GM10266 (cell line): ENCODE data around the gene FSTL4.

Experiments
- DNase-seq: peaks from one replicate; pipeline ENCODE4 v3.0.0; 2012; ENCODE audit errors: extremely low spot score
- TF ChIP-seq, protein P1 (sequence below): IDR thresholded peaks from 2 replicates; pipeline ENCODE4 v1.5.1; 2012; ENCODE audit warnings: mild to moderate bottlenecking, low read depth; ENCODE audit not compliant: control insufficient read depth, insufficient read depth; ENCODE audit errors: missing control alignments

FSTL4 gene

DNA sequence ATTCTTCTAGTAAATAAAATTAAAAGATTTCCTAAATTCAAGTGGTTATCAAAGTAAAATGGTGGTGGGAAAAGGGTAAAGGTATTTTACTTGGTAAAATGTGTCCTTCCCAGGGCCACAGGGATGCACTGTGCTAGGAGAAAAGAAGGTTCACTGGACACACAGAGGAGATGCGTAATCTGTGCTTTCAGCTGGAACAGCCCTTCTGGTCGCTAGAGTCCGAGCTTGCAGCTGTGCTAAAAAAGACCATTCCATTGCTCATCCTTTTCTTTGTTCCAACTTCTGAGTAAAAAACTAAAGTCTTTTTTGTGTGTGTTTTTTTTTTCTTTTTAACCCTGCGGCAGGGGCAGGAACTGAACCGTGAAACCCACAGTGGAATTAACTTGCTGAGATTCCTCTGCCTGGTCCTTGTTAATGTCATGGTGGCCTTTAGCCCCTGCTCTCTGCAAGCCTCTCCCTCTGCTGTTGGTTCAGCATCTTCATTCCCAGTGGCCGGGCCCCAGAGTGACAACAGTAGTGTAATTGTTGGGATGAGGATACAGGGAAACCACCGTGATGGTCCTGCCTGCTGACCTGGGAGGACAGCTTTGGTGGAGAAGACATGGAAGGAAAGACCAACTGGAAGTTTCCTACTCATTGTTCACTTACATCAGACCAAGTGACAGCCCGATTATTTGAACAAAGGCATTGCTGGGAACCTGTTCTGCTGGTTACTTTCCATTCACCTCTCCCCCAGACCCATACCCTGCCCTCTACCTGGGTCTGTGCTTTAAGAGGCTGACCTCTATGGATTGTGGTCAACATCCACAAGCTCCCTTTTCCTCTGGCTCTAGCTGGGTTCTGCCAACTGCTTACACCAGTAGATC, 31.9 kb upstream of the FSTL4 start:
- TF ChIP-seq, protein P1, sequence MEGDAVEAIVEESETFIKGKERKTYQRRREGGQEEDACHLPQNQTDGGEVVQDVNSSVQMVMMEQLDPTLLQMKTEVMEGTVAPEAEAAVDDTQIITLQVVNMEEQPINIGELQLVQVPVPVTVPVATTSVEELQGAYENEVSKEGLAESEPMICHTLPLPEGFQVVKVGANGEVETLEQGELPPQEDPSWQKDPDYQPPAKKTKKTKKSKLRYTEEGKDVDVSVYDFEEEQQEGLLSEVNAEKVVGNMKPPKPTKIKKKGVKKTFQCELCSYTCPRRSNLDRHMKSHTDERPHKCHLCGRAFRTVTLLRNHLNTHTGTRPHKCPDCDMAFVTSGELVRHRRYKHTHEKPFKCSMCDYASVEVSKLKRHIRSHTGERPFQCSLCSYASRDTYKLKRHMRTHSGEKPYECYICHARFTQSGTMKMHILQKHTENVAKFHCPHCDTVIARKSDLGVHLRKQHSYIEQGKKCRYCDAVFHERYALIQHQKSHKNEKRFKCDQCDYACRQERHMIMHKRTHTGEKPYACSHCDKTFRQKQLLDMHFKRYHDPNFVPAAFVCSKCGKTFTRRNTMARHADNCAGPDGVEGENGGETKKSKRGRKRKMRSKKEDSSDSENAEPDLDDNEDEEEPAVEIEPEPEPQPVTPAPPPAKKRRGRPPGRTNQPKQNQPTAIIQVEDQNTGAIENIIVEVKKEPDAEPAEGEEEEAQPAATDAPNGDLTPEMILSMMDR = no peak

DNA sequence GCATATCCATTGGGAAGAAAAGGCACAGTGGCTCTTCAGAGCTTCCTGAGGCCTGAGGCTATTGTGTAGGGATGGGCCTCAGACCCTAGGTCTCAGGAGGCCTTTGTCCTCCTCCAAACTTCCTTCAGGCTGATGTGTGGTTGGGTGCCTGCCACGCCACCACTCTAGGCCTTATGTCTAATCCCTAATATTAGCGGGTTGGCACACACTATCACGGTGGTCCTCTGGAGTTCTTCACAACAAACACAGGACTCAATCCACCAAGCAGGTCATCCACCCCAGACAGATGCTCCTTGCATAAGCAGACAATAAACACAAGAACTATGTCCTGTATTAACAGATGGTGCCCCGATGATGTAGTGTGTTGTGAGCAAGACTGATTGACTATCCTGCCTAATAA, 31.0 kb upstream of the FSTL4 start:
- TF ChIP-seq, protein P1 = no peak
- no peak for DNase-seq

More for the DNA sequence above, 31.9 kb upstream of the FSTL4 start:
- DNase-seq = no peak

DNA sequence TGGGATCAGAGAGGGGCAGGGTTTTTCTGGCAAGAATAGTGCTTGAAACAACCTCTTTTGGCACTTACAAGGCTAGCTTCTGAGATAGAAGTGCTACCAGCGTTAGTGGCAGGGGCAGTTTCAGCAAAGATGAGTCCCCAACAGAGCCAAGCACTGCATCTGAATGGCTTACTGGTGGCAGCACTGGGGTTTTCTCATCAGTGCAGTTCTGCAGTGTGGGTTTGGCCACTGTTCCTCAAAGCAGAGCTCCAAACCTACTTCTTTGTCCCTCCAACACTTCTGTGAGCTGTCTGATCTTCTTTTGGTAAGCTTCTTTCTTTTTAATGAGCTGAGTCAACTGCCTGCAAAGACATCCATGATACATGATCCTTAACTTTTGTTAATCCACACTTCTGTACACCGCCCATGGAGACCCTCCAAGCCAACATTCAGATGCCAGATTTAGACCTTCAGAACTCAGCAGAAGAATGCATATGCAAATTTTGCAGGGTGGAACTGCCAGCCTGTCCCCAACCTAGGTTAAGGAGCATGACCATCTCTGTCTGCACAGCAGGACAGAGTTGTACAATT, 29.9 kb upstream of the FSTL4 start:
- TF ChIP-seq, protein P1 = no peak
- DNase-seq = no peak

DNA sequence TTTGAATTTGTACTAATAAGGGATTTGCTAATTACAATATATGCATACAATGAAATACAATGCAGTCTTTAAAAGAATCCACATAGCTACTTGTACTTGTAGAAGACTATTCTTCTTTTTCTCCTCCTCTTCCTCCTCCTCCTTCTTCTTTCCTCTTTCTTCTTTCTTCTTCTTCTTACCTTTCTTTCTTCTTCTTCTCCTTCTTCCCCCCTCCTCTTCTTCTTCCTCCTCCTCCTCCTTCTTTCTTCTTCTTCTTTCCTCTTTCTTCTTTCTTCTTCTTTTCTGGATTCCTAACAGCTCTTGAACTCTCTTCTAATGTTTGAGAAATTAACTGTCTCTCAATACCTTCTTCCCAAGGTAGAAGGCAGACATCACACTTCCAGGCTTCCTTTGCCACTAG, 29.3 kb upstream of the FSTL4 start:
- DNase-seq = no peak
- TF ChIP-seq, protein P1 = no peak

DNA sequence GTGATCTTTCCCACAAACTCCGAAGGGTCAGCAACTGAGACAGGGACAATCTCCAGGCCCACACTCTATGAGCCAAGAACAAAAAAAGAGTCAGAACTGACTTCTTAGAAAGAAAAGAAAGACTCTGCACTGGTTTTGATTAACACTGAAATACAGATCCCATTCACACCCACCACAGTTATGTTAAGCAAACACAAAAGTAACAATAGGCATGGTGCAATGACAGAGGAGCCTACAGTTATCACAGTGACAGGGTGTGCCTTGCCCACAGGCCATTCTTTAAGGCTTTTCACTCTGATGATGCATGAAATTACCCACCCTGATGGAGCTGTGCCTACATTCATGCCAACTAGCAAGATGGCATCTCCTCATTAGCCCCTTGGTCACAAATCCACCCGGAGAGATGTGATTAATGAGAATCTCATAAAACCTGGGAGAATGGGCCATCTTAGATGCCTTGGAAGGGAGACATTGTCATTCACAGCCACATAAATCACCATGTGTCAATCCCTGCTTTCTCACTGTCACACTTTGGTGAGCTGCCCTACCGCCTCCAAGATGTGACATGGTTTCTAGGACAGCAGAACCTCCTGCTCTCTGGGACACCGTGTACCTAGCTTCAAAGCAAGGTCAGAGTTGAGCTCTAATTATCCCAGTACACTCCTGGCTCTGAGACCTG, 27.6 kb upstream of the FSTL4 start:
- DNase-seq = no peak
- TF ChIP-seq, protein P1 = no peak

DNA sequence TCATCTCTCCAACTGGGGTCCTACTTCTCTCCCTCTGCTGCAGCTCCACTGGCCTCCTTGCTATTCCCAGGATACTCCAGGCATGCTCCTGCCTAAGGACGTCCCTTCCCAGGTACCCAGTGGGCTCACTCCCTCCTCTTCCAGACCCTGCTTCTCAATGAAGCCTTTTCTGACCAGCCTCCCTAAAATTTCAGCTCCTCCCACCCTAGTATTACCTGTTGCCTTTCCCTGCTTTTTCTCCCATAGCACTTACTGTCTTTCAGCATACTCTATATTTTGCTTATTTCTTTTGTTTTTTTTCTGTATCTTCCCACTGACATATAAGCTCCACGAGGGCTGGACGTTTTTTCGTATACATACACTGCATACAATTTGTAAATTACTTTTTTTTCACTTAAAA, 26.1 kb upstream of the FSTL4 start:
- no peak for DNase-seq
- TF ChIP-seq, protein P1 = no peak
